Type B pancreatic cell (in vitro differentiated cells): ENCODE data around the gene FZD8. TPM values are rescaled to one million over a fixed set of nuclear protein-coding genes. Genes with fewer than 3 reads are reported as not detected.

Source experiments
- DNase-seq: peaks from one replicate; pipeline ENCODE4 v3.0.0; 2021; ENCODE audit warnings: mixed read lengths; ENCODE audit not compliant: unreplicated experiment; ENCODE audit errors: extremely low spot score
- H3K27ac Mint-ChIP-seq: 2 replicates; pipeline ENCODE4 v1.8.0; 2021; ENCODE audit warnings: mild to moderate bottlenecking, mixed read lengths
- H3K27me3 Mint-ChIP-seq: 2 replicates; pipeline ENCODE4 v1.8.0; 2021; ENCODE audit warnings: mixed read lengths
- H3K36me3 Mint-ChIP-seq: 2 replicates; pipeline ENCODE4 v1.8.0; 2021; ENCODE audit warnings: mixed read lengths
- H3K4me1 Mint-ChIP-seq: one replicate; pipeline ENCODE4 v1.8.0; 2021; ENCODE audit warnings: mixed read lengths; ENCODE audit not compliant: unreplicated experiment
- H3K4me3 Mint-ChIP-seq: 2 replicates; pipeline ENCODE4 v1.8.0; 2021; ENCODE audit warnings: mild to moderate bottlenecking, mixed read lengths
- H3K9me3 Mint-ChIP-seq: 2 replicates; pipeline ENCODE4 v1.8.0; 2021; ENCODE audit warnings: mixed read lengths
- CTCF ChIP-seq: fragments of 200-600 bp; sonication (generic); conservative IDR thresholded peaks from 2 replicates; pipeline ENCODE4 v1.5.0; 2021; ENCODE audit warnings: antibody characterized with exemption, mild to moderate bottlenecking
- total RNA-seq: library from RNA; stranded (reverse); gene quantifications from 2 replicates; pipeline ENCODE4 v1.2.1, GENCODE V29; 2021; ENCODE audit warnings: low replicate concordance

Gene FZD8
- total RNA-seq, 1 donor from 2014 or later = 7.5 TPM

DNA sequence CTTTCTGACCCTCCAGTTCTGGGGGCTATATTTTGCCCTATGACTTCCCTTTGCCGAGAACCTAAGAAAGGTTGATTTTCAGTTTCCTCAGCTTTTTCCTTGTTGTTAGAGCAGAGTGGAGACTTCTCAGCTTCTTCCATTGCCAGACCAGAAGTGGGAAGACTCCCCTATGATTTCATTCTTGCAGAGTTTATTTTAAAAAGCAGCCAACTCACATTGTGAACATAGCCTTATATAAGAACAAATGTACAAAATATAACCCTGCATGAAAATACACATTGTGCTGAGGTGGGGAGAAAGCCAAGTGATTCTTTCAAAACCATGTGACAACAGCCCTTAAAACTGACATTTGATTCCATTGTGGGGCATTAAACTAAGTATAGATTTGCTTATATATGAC, 33.8 kb upstream of the FZD8 start:
- no peak overlapping the region for H3K4me3 Mint-ChIP-seq
- no peaks in the 10 kb centered on the region for H3K4me1 Mint-ChIP-seq
- no peak for TF ChIP-seq CTCF
- DNase-seq = no peak
- no peaks in the 10 kb centered on the region for H3K9me3 Mint-ChIP-seq
- no peaks in the 10 kb centered on the region for H3K36me3 Mint-ChIP-seq
- H3K27me3 Mint-ChIP-seq = peaks cover 7% of the 10 kb centered on the region
- H3K27ac Mint-ChIP-seq = no peak overlapping the region

DNA sequence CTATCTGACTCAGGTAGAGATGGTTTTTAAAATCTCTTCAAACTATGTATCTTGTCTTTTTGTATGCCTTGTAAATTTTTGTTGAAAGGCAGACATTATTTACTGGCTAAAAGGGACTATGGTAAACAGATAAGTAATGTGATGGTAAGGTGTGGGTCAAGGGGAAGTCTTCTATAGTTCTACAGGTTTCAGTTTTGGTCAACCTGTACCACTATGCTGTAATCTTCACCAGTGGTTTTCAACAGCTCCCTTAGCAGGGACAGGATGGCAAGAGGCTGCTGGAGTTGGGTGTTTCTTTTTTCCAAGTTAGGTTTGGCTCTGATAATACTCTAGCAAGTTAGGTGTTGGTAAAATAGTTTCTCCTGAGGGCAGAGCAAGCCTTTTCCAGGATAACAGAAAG, 32.7 kb upstream of the FZD8 start:
- no peaks in the 10 kb centered on the region for H3K9me3 Mint-ChIP-seq
- no peak for DNase-seq
- no peaks in the 10 kb centered on the region for H3K36me3 Mint-ChIP-seq
- peaks cover 7% of the 10 kb centered on the region for H3K27me3 Mint-ChIP-seq
- no peak for TF ChIP-seq CTCF
- H3K27ac Mint-ChIP-seq = no peak overlapping the region
- H3K4me1 Mint-ChIP-seq = no peaks in the 10 kb centered on the region
- no peak overlapping the region for H3K4me3 Mint-ChIP-seq

DNA sequence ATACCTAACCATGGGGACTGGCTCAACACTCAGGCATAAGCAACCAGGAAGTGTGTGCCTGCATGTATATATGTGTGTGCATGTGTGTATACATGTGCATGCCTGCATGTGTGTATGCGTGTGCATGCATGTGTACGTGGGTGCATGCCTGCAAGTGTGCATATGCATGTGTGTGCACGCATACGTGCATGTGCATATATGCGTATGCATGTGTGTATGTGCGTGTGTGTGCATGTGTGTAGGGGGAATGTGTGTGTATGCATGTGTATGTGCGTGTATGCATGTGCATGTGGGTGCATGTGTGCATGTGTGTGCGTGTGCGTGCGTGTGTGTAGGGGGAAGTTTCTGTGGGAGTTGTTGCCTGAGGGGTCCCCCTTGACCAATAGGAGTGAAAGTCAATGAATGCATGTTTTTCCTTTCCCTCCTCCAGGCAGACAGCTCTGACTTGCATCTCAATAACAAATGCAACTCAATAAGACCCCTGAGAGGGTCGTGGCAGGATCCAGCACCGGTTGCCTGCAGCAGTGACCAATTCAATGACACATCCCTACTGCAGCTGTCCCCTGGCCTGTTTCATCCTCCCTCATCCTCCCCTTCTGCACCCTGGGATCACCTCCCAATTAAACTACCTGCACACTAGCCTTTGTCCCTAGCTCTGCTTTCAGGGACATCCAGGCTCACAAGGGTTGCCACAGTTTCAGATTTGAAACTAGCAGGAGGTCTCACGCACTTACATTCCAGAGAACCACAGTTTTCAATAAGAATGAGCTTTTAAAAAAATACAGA, 27.0 kb upstream of the FZD8 start:
- Mint-ChIP-seq H3K27ac (no peak overlapping the region), H3K27me3 (no peaks in the 10 kb centered on the region), H3K36me3 (no peaks in the 10 kb centered on the region), H3K4me3 (no peak overlapping the region), H3K4me1 (no peaks in the 10 kb centered on the region), H3K9me3 (peaks cover 8% of the 10 kb centered on the region)
- TF ChIP-seq CTCF = no peak
- DNase-seq = no peak

DNA sequence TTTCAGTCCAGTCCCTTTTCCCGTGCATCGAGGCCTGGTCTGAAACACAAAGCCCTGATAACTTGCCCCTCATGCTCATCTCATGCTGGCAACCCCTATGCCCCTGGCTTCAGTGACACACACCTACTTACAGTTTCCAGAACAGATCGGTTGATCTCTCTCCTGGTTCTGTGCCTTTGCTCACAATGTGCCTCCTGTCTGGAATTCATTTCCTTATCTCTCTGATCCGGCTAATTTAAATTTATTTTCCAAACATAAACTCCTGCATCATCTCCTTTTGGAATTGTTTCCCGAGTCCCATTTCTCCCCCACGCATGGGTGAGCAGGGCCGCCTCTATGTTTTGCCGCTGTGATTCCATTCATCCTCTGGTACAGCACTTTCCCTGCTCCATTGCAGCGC, 25.9 kb upstream of the FZD8 start:
- no peak overlapping the region for H3K4me3 Mint-ChIP-seq
- H3K27ac Mint-ChIP-seq = no peak overlapping the region
- peaks cover 3% of the 10 kb centered on the region for H3K27me3 Mint-ChIP-seq
- peaks cover 8% of the 10 kb centered on the region for H3K9me3 Mint-ChIP-seq
- no peak for TF ChIP-seq CTCF
- DNase-seq = no peak
- no peaks in the 10 kb centered on the region for H3K36me3 Mint-ChIP-seq
- no peaks in the 10 kb centered on the region for H3K4me1 Mint-ChIP-seq

GRCh38 chr10:35667270-35667889, 25.3 kb upstream of the FZD8 start:
- Mint-ChIP-seq H3K4me1 (no peaks in the 10 kb centered on the region), H3K27ac (no peak overlapping the region), H3K4me3 (no peak overlapping the region), H3K27me3 (peaks cover 3% of the 10 kb centered on the region), H3K36me3 (no peaks in the 10 kb centered on the region), H3K9me3 (peaks cover 8% of the 10 kb centered on the region)
- DNase-seq = no peak
- no peak for TF ChIP-seq CTCF
